Fibroblast of lung (primary cell): ENCODE data around the gene MYMK. TPM values are rescaled to one million over a fixed set of nuclear protein-coding genes. Genes with fewer than 3 reads are reported as not detected.
"Not testable (repeated sequence)": the region's sequence is repeated elsewhere in the genome, so short reads cannot be mapped to it uniquely, and the experiment has no call there.

Experiments
- DNase-seq, 2 donors: peaks; one replicate each; pipeline versions ENCODE4 v3.0.0 to v3.0.0-alpha.2; 2010; ENCODE audit warnings: low read depth in 2 of 2
- H2AFZ ChIP-seq: 2 replicates; pipeline ENCODE4 v1.5.1; 2012; ENCODE audit warnings: low read length, control low read depth, inconsistent platforms
- H3K27ac ChIP-seq: 2 replicates; pipeline ENCODE4 v1.5.1; 2011; ENCODE audit warnings: low read length, control low read depth; ENCODE audit not compliant: insufficient read depth
- H3K27me3 ChIP-seq: 2 replicates; pipeline ENCODE4 v1.5.1; 2011; ENCODE audit warnings: mild to moderate bottlenecking, low read length; ENCODE audit not compliant: control insufficient read depth, insufficient read depth
- H3K36me3 ChIP-seq: 2 replicates; pipeline ENCODE4 v1.5.1; 2011; ENCODE audit warnings: low read length; ENCODE audit not compliant: control insufficient read depth, insufficient read depth
- H3K4me1 ChIP-seq: 2 replicates; pipeline ENCODE4 v1.5.1; 2011; ENCODE audit warnings: low read length; ENCODE audit not compliant: control insufficient read depth, insufficient read depth; ENCODE audit errors: extremely low read depth
- H3K4me2 ChIP-seq: 2 replicates; pipeline ENCODE4 v1.5.1; 2011; ENCODE audit warnings: low read length, control low read depth; ENCODE audit not compliant: insufficient read depth; ENCODE audit errors: extremely low read depth
- H3K4me3 ChIP-seq, 4 experiments: fragments of 200-600 bp in 1 of 4; sonication (generic) in 1 of 4; replicated peaks in 1 of 4; 2 replicates each; pipeline ENCODE4 v1.5.1; 2011 to 2016; ENCODE audit warnings: low read length in 4 of 4, low read depth in 3 of 4, mild to moderate bottlenecking in 3 of 4, control low read depth in 2 of 4, inconsistent platforms in 1 of 4, mixed read lengths in 1 of 4; ENCODE audit not compliant: insufficient read depth in 1 of 4; ENCODE audit errors: control extremely low read depth in 1 of 4
- H3K79me2 ChIP-seq: 2 replicates; pipeline ENCODE4 v1.5.1; 2012; ENCODE audit warnings: mild to moderate bottlenecking, low read length, inconsistent platforms; ENCODE audit not compliant: control insufficient read depth, insufficient read depth
- H3K9ac ChIP-seq: 2 replicates; pipeline ENCODE4 v1.5.1; 2011; ENCODE audit warnings: mild to moderate bottlenecking, low read length, control low read depth; ENCODE audit not compliant: insufficient read depth
- H3K9me3 ChIP-seq: 2 replicates; pipeline ENCODE4 v1.5.1; 2012; ENCODE audit warnings: low read depth, low read length; ENCODE audit not compliant: control insufficient read depth, insufficient read depth
- H4K20me1 ChIP-seq: 2 replicates; pipeline ENCODE4 v1.5.1; 2011; ENCODE audit warnings: low read length; ENCODE audit not compliant: control insufficient read depth, insufficient read depth; ENCODE audit errors: extremely low read depth
- EZH2 ChIP-seq: IDR thresholded peaks from 2 replicates; pipeline ENCODE4 v1.5.1; 2012; ENCODE audit warnings: low read length, control low read depth, mild to moderate bottlenecking; ENCODE audit errors: missing control alignments
- polyA plus RNA-seq, 2 donors: library from polyadenylated mRNA; depleted of rRNA in 1 of 2; stranded (reverse) in 1 of 2; unstranded in 1 of 2; fragments of >200 nt; gene quantifications; 2 replicates each; pipeline ENCODE4 v1.2.1, GENCODE V29; 2011 to 2012; ENCODE audit warnings: missing spikeins in 1 of 2
- total RNA-seq: library from RNA; depleted of rRNA; stranded (reverse); fragments of >200 nt; gene quantifications from 2 replicates; pipeline ENCODE4 v1.2.1, GENCODE V29; 2014
- TF ChIP-seq, protein P1 (sequence below), 2 donors: IDR thresholded peaks in 1 of 2; conservative IDR thresholded peaks in 1 of 2; 1 replicate in 1 of 2; 2 replicates in 1 of 2; pipeline ENCODE4 v1.5.1; 2011 to 2012; ENCODE audit warnings: low read length in 2 of 2, control low read depth in 1 of 2, inconsistent platforms in 1 of 2, low read depth in 1 of 2, mild to moderate bottlenecking in 1 of 2

MYMK gene
- total and polyA plus RNA-seq, 2 donors (not counting 1 experiment from before 2014, with no cell fraction given), result not detected

- Histone ChIP-seq H3K27ac (no peak overlapping the region), H4K20me1 (no peaks in the 10 kb centered on the region), H3K36me3 (no peaks in the 10 kb centered on the region), H3K27me3 (no peaks in the 10 kb centered on the region), H3K4me3 (no peak overlapping the region), H3K4me1 (peaks cover 5% of the 10 kb centered on the region), H3K4me2 (no peak overlapping the region), H3K9me3 (no peaks in the 10 kb centered on the region), H2AFZ (no peak overlapping the region), H3K9ac (no peak overlapping the region), H3K79me2 (no peaks in the 10 kb centered on the region)
- DNase-seq, result no peak
- no peak for TF ChIP-seq EZH2
- TF ChIP-seq, protein P1, sequence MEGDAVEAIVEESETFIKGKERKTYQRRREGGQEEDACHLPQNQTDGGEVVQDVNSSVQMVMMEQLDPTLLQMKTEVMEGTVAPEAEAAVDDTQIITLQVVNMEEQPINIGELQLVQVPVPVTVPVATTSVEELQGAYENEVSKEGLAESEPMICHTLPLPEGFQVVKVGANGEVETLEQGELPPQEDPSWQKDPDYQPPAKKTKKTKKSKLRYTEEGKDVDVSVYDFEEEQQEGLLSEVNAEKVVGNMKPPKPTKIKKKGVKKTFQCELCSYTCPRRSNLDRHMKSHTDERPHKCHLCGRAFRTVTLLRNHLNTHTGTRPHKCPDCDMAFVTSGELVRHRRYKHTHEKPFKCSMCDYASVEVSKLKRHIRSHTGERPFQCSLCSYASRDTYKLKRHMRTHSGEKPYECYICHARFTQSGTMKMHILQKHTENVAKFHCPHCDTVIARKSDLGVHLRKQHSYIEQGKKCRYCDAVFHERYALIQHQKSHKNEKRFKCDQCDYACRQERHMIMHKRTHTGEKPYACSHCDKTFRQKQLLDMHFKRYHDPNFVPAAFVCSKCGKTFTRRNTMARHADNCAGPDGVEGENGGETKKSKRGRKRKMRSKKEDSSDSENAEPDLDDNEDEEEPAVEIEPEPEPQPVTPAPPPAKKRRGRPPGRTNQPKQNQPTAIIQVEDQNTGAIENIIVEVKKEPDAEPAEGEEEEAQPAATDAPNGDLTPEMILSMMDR (conservative IDR thresholded peaks at IDR 0.05 in 1 of 2, IDR thresholded peaks at IDR 0.05 in 1 of 2; ENCODE audit: low read depth in 1 of 2, low read length in 2 of 2), result no peak
Observed at GRCh38 chr9:133566817-133567216, 42.1 kb upstream of the MYMK start.

DNA sequence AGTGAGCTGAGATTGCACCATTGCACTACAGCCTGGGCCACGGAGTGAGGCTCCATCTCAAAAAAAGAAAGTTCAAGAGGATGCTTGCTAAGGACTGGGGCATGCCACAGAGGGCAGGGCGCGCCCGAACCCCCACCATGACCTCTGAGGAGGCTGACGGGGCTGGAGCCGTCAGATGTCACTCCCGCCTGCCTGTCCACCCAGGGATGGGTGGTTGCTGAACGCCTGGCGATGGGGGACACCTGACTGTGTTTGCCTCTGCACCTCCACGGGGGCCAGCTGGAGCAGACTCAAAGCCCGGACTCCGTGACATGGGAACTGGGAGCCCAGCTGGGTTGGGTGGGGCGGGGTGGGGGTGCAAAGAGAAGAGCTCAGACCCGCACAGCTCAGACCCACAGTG is 41.6 kb upstream of the MYMK start:
- Histone ChIP-seq H3K9me3 (no peaks in the 10 kb centered on the region), H3K4me3 (no peak overlapping the region), H4K20me1 (no peaks in the 10 kb centered on the region), H3K4me2 (no peak overlapping the region), H3K27me3 (no peaks in the 10 kb centered on the region), H3K4me1 (peaks cover 5% of the 10 kb centered on the region), H2AFZ (no peak overlapping the region), H3K9ac (no peak overlapping the region), H3K36me3 (no peaks in the 10 kb centered on the region), H3K27ac (no peak overlapping the region), H3K79me2 (no peaks in the 10 kb centered on the region)
- TF ChIP-seq, protein P1 (conservative IDR thresholded peaks at IDR 0.05 in 1 of 2, IDR thresholded peaks at IDR 0.05 in 1 of 2; ENCODE audit: low read depth in 1 of 2, low read length in 2 of 2), result no peak
- TF ChIP-seq EZH2, result no peak
- no peak for DNase-seq

GRCh38 chr9:133564451-133565116 is 39.8 kb upstream of the MYMK start:
- Histone ChIP-seq H3K9ac (no peak overlapping the region), H3K36me3 (no peaks in the 10 kb centered on the region), H2AFZ (no peak overlapping the region), H3K4me1 (peaks cover 5% of the 10 kb centered on the region), H4K20me1 (no peaks in the 10 kb centered on the region), H3K27ac (no peak overlapping the region), H3K4me2 (no peak overlapping the region), H3K79me2 (no peaks in the 10 kb centered on the region), H3K4me3 (no peak overlapping the region), H3K9me3 (no peaks in the 10 kb centered on the region), H3K27me3 (no peaks in the 10 kb centered on the region)
- TF ChIP-seq, protein P1 (conservative IDR thresholded peaks at IDR 0.05 in 1 of 2, IDR thresholded peaks at IDR 0.05 in 1 of 2; ENCODE audit: low read depth in 1 of 2, low read length in 2 of 2), result no peak
- TF ChIP-seq EZH2, result peak; percentile 38
- no peak for DNase-seq

DNA sequence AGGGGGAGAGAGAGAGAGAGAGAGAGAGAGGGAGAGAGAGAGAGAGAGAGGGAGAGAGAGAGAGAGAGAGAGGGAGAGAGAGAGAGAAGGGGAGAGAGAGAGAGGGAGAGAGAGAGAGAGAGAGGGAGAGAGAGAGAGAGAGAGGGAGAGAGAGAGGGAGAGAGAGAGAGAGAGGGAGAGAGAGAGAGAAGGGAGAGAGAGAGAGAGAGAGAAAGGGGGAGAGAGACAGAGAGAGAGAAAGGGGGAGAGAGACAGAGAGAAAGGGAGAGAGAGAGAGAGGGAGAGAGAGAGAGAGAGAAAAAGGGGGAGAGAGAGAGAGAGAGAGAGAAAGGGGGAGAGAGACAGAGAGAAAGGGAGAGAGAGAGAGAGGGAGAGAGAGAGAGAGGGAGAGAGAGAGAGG is 39.1 kb upstream of the MYMK start:
- H3K9me3 ChIP-seq, H2AFZ ChIP-seq, H3K27me3 ChIP-seq, H3K9ac ChIP-seq, H3K4me1 ChIP-seq, H3K36me3 ChIP-seq, H3K79me2 ChIP-seq, DNase-seq, H3K4me2 ChIP-seq, H3K27ac ChIP-seq, H3K4me3 ChIP-seq, H4K20me1 ChIP-seq: not testable (repeated sequence)
